Measurements from ENCODE around the gene ELOVL2.

Gene ELOVL2

DNA sequence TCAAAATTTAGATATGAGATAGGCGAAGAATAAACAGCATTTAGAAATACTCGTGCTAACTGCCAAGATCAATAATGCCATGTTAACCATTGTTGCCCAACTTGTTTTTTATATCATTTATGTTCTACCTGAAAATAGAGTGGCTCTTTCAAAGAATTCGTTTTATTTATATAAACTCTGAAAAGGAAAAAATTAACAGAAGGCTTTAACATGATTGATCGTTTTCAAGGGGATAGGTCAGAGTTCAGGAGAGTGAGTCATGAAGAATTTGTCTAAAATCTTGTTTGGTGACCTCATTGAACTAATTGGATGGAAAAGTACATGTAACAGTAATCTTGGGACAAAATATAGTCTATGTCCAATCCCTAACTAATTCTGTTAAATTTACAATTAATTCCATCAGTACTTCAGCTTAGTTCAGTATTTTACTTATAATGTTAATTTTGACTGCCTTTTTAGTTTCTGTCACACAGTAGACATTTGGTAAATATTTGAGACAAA, 11.1 kb upstream of the ELOVL2 start:
- Histone ChIP-seq H3K4me1 (ENCODE audit: insufficient read depth, low read length) (no peaks in the 10 kb centered on the region), H3K9me3 (ENCODE audit: insufficient read depth, low read length, severe bottlenecking) (no peaks in the 10 kb centered on the region), H3K4me2 (ENCODE audit: insufficient read depth, low read length) (no peak overlapping the region), H3K36me3 (ENCODE audit: insufficient read depth, low read length) (no peaks in the 10 kb centered on the region), H4K20me1 (ENCODE audit: insufficient read depth, low read length) (no peaks in the 10 kb centered on the region), H3K4me3 (ENCODE audit: low read depth in 1 of 2, low read length in 2 of 2) (no peak overlapping the region), H2AFZ (ENCODE audit: low read depth, low read length) (no peak overlapping the region), H3K9ac (ENCODE audit: low read depth, low read length) (no peak overlapping the region), H3K27ac (ENCODE audit: low read length) (no peak overlapping the region), H3K27me3 (ENCODE audit: insufficient read depth, low read length, poor library complexity) (no peaks in the 10 kb centered on the region), H3K79me2 (ENCODE audit: insufficient read depth, low read length) (no peaks in the 10 kb centered on the region)
- no peak for ATAC-seq (ENCODE audit: insufficient read depth, low read depth)
- TF ChIP-seq, protein P1, sequence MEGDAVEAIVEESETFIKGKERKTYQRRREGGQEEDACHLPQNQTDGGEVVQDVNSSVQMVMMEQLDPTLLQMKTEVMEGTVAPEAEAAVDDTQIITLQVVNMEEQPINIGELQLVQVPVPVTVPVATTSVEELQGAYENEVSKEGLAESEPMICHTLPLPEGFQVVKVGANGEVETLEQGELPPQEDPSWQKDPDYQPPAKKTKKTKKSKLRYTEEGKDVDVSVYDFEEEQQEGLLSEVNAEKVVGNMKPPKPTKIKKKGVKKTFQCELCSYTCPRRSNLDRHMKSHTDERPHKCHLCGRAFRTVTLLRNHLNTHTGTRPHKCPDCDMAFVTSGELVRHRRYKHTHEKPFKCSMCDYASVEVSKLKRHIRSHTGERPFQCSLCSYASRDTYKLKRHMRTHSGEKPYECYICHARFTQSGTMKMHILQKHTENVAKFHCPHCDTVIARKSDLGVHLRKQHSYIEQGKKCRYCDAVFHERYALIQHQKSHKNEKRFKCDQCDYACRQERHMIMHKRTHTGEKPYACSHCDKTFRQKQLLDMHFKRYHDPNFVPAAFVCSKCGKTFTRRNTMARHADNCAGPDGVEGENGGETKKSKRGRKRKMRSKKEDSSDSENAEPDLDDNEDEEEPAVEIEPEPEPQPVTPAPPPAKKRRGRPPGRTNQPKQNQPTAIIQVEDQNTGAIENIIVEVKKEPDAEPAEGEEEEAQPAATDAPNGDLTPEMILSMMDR (IDR thresholded peaks at IDR 0.05; ENCODE audit: borderline replicate concordance, extremely low read depth, low read length, poor library complexity, severe bottlenecking): no peak
- no peak for TF ChIP-seq EZH2 (IDR thresholded peaks at IDR 0.05; ENCODE audit: borderline replicate concordance, low read depth, low read length, severe bottlenecking)
- no peak for DNase-seq

DNA sequence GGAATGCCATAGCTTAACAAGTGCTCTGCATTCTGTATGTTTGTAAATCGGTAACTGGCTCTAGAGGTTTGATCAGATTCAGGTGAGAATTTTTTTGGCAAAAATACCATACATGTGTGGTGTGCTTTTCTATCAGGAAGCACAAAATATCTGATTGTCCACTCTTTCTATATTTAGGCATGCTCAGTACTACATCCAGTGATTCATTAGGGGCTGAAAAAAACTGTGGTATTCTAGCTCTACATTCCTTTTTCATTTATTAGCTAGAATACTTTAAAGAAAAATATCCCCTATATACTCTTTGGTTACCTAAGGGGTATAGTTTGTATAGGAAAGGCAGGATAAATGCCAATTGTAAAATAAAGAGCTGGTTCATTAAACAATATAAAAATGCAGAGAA, 10.6 kb upstream of the ELOVL2 start:
- H4K20me1 ChIP-seq (ENCODE audit: insufficient read depth, low read length): no peaks in the 10 kb centered on the region
- H3K4me3 ChIP-seq (ENCODE audit: low read depth in 1 of 2, low read length in 2 of 2): no peak overlapping the region
- H3K4me1 ChIP-seq (ENCODE audit: insufficient read depth, low read length): no peaks in the 10 kb centered on the region
- no peak overlapping the region for H3K27ac ChIP-seq (ENCODE audit: low read length)
- no peak overlapping the region for H3K9ac ChIP-seq (ENCODE audit: low read depth, low read length)
- no peak overlapping the region for H2AFZ ChIP-seq (ENCODE audit: low read depth, low read length)
- H3K9me3 ChIP-seq (ENCODE audit: insufficient read depth, low read length, severe bottlenecking): no peaks in the 10 kb centered on the region
- DNase-seq (no peak), ATAC-seq (ENCODE audit: insufficient read depth, low read depth) (no peak)
- H3K79me2 ChIP-seq (ENCODE audit: insufficient read depth, low read length): no peaks in the 10 kb centered on the region
- no peaks in the 10 kb centered on the region for H3K27me3 ChIP-seq (ENCODE audit: insufficient read depth, low read length, poor library complexity)
- no peaks in the 10 kb centered on the region for H3K36me3 ChIP-seq (ENCODE audit: insufficient read depth, low read length)
- TF ChIP-seq, protein P1 (IDR thresholded peaks at IDR 0.05; ENCODE audit: borderline replicate concordance, extremely low read depth, low read length, poor library complexity, severe bottlenecking): no peak
- TF ChIP-seq EZH2 (IDR thresholded peaks at IDR 0.05; ENCODE audit: borderline replicate concordance, low read depth, low read length, severe bottlenecking): no peak
- no peak overlapping the region for H3K4me2 ChIP-seq (ENCODE audit: insufficient read depth, low read length)

DNA sequence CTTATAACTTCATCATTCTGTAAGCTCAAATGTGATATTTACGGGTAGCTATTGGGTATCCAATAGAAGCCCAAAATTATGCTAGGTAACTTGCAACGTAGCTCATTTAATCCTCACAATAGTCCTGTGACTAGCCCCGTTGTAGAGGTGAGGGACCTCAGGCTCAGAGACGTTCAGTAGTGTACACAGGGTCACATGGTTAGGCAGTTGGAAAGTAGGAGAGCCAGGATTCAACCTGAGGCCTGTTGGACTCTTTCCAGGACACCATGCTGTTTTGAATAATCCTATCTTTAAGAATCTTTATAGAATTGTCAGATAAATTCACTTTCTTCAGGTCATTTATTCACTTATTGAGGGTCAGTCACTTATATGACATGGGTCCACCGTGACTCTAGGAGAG, 9.2 kb upstream of the ELOVL2 start:
- no peaks in the 10 kb centered on the region for H3K79me2 ChIP-seq (ENCODE audit: insufficient read depth, low read length)
- no peaks in the 10 kb centered on the region for H3K36me3 ChIP-seq (ENCODE audit: insufficient read depth, low read length)
- no peak overlapping the region for H3K27ac ChIP-seq (ENCODE audit: low read length)
- H4K20me1 ChIP-seq (ENCODE audit: insufficient read depth, low read length): no peaks in the 10 kb centered on the region
- H2AFZ ChIP-seq (ENCODE audit: low read depth, low read length): no peak overlapping the region
- TF ChIP-seq, protein P1 (IDR thresholded peaks at IDR 0.05; ENCODE audit: borderline replicate concordance, extremely low read depth, low read length, poor library complexity, severe bottlenecking): no peak
- no peak for TF ChIP-seq EZH2 (IDR thresholded peaks at IDR 0.05; ENCODE audit: borderline replicate concordance, low read depth, low read length, severe bottlenecking)
- no peak overlapping the region for H3K4me3 ChIP-seq (ENCODE audit: low read depth in 1 of 2, low read length in 2 of 2)
- H3K9ac ChIP-seq (ENCODE audit: low read depth, low read length): no peak overlapping the region
- no peak overlapping the region for H3K4me2 ChIP-seq (ENCODE audit: insufficient read depth, low read length)
- no peaks in the 10 kb centered on the region for H3K27me3 ChIP-seq (ENCODE audit: insufficient read depth, low read length, poor library complexity)
- no peaks in the 10 kb centered on the region for H3K4me1 ChIP-seq (ENCODE audit: insufficient read depth, low read length)
- ATAC-seq (ENCODE audit: insufficient read depth, low read depth) (no peak), DNase-seq (no peak)
- no peaks in the 10 kb centered on the region for H3K9me3 ChIP-seq (ENCODE audit: insufficient read depth, low read length, severe bottlenecking)

DNA sequence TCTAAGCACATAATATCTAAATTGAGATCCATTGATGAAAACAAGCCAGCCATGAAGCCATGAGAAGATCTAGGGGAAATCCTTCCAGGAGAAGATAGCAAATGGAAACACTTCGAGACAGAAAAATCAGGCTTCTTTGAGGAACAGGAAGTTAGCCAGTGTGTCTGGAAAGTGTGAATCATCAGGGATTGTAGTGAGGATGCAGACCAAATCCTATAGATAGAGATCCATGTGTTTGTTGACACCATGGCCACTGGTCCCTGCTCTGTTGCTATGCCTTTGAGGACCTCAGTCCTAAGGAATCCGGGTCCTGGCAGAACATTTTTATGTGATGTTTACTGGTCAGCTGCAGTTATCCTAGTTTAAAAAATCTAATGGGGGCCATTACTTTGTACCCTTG, 6.6 kb upstream of the ELOVL2 start:
- TF ChIP-seq EZH2 (IDR thresholded peaks at IDR 0.05; ENCODE audit: borderline replicate concordance, low read depth, low read length, severe bottlenecking): no peak
- TF ChIP-seq, protein P1 (IDR thresholded peaks at IDR 0.05; ENCODE audit: borderline replicate concordance, extremely low read depth, low read length, poor library complexity, severe bottlenecking): no peak
- no peak for DNase-seq

More for the DNA sequence above, 6.6 kb upstream of the ELOVL2 start:
- H3K4me3 ChIP-seq (ENCODE audit: low read depth in 1 of 2, low read length in 2 of 2): no peak overlapping the region
- no peak overlapping the region for H3K9ac ChIP-seq (ENCODE audit: low read depth, low read length)
- no peak overlapping the region for H3K4me2 ChIP-seq (ENCODE audit: insufficient read depth, low read length)
- no peaks in the 10 kb centered on the region for H3K79me2 ChIP-seq (ENCODE audit: insufficient read depth, low read length)
- H3K27me3 ChIP-seq (ENCODE audit: insufficient read depth, low read length, poor library complexity): no peaks in the 10 kb centered on the region
- no peaks in the 10 kb centered on the region for H3K36me3 ChIP-seq (ENCODE audit: insufficient read depth, low read length)
- H4K20me1 ChIP-seq (ENCODE audit: insufficient read depth, low read length): no peaks in the 10 kb centered on the region
- H2AFZ ChIP-seq (ENCODE audit: low read depth, low read length): no peak overlapping the region
- ATAC-seq (ENCODE audit: insufficient read depth, low read depth): no peak
- H3K9me3 ChIP-seq (ENCODE audit: insufficient read depth, low read length, severe bottlenecking): no peaks in the 10 kb centered on the region
- H3K4me1 ChIP-seq (ENCODE audit: insufficient read depth, low read length): no peaks in the 10 kb centered on the region
- no peak overlapping the region for H3K27ac ChIP-seq (ENCODE audit: low read length)

Data from DND-41 (cell line).